H9 (cell line): Measurements from ENCODE around the gene NRCAM. TPM values are rescaled to one million over a fixed set of nuclear protein-coding genes. Genes with fewer than 3 reads are reported as not detected.

Experiments
- DNase-seq: peaks from one replicate; pipeline ENCODE4 v3.0.0-alpha.2; 2017
- H2AFZ ChIP-seq: one replicate; pipeline ENCODE4 v1.6.1; 2013; ENCODE audit warnings: mild to moderate bottlenecking, low read length, control low read depth, moderate library complexity
- H2AK5ac ChIP-seq: 2 replicates; pipeline ENCODE4 v1.6.1; 2013; ENCODE audit warnings: low read length, control low read depth, mixed read lengths; ENCODE audit not compliant: insufficient read length
- H2BK120ac ChIP-seq: one replicate; pipeline ENCODE4 v1.6.1; 2013; ENCODE audit warnings: low read depth, mild to moderate bottlenecking, low read length, control low read depth, inconsistent platforms; ENCODE audit not compliant: poor library complexity, severe bottlenecking
- H2BK12ac ChIP-seq: 2 replicates; pipeline ENCODE4 v1.6.1; 2013; ENCODE audit warnings: low read length, control low read depth, mixed read lengths, low read depth; ENCODE audit not compliant: insufficient read length
- H2BK15ac ChIP-seq: 2 replicates; pipeline ENCODE4 v1.6.1; 2013; ENCODE audit warnings: low read depth, low read length, control low read depth
- H2BK20ac ChIP-seq: one replicate; pipeline ENCODE4 v1.6.1; 2013; ENCODE audit warnings: low read depth, mild to moderate bottlenecking, low read length, control low read depth, inconsistent platforms; ENCODE audit not compliant: poor library complexity, severe bottlenecking
- H2BK5ac ChIP-seq: 2 replicates; pipeline ENCODE4 v1.6.1; 2013; ENCODE audit warnings: low read length, control low read depth, mixed read lengths; ENCODE audit not compliant: insufficient read length
- H3K14ac ChIP-seq: 2 replicates; pipeline ENCODE4 v1.6.1; 2013; ENCODE audit warnings: low read length, control low read depth; ENCODE audit not compliant: insufficient read depth
- H3K18ac ChIP-seq: 2 replicates; pipeline ENCODE4 v1.6.1; 2013; ENCODE audit warnings: low read depth, mild to moderate bottlenecking, mixed read lengths, low read length, control low read depth; ENCODE audit not compliant: insufficient read length
- H3K23ac ChIP-seq: 2 replicates; pipeline ENCODE4 v1.6.1; 2013; ENCODE audit warnings: low read length, control low read depth, mixed read lengths, low read depth; ENCODE audit not compliant: insufficient read length
- H3K23me2 ChIP-seq: 2 replicates; pipeline ENCODE4 v1.6.1; 2013; ENCODE audit warnings: low read depth, mild to moderate bottlenecking, mixed read lengths, low read length, control low read depth; ENCODE audit not compliant: insufficient read length, poor library complexity, severe bottlenecking
- H3K27ac ChIP-seq: 2 replicates; pipeline ENCODE4 v1.5.1; 2013; ENCODE audit warnings: low read length, control low read depth, mixed read lengths, low read depth; ENCODE audit not compliant: insufficient read length
- H3K27me3 ChIP-seq: 2 replicates; pipeline ENCODE4 v1.6.1; 2013; ENCODE audit warnings: low read length, control low read depth, inconsistent platforms; ENCODE audit not compliant: insufficient read depth
- H3K4ac ChIP-seq: 2 replicates; pipeline ENCODE4 v1.6.1; 2013; ENCODE audit warnings: low read depth, mild to moderate bottlenecking, control low read depth, inconsistent platforms, low read length, moderate library complexity
- H3K4me1 ChIP-seq: 2 replicates; pipeline ENCODE4 v1.6.1; 2013; ENCODE audit warnings: low read length, control low read depth, inconsistent platforms; ENCODE audit not compliant: insufficient read depth
- H3K4me2 ChIP-seq: 2 replicates; pipeline ENCODE4 v1.6.1; 2013; ENCODE audit warnings: low read length, control low read depth, mixed read lengths; ENCODE audit not compliant: insufficient read length, insufficient read depth
- H3K56ac ChIP-seq: 2 replicates; pipeline ENCODE4 v1.6.1; 2013; ENCODE audit warnings: low read depth, mild to moderate bottlenecking, mixed read lengths, low read length, control low read depth; ENCODE audit not compliant: insufficient read length
- H3K79me1 ChIP-seq: 2 replicates; pipeline ENCODE4 v1.6.1; 2013; ENCODE audit warnings: low read depth, mild to moderate bottlenecking, moderate library complexity, low read length, control low read depth, inconsistent platforms; ENCODE audit not compliant: insufficient read depth, poor library complexity, severe bottlenecking
- H3K79me2 ChIP-seq: 2 replicates; pipeline ENCODE4 v1.6.1; 2013; ENCODE audit warnings: low read length, control low read depth, inconsistent platforms; ENCODE audit not compliant: insufficient read depth
- H3K9ac ChIP-seq: 2 replicates; pipeline ENCODE4 v1.6.1; 2013; ENCODE audit warnings: low read length, control low read depth, mixed read lengths; ENCODE audit not compliant: insufficient read length; ENCODE audit errors: extremely low read depth
- H3K9me3 ChIP-seq: one replicate; pipeline ENCODE4 v1.6.1; 2013; ENCODE audit warnings: low read depth, low read length, inconsistent platforms; ENCODE audit not compliant: control insufficient read depth
- H3T11ph ChIP-seq: one replicate; pipeline ENCODE4 v1.6.1; 2013; ENCODE audit warnings: mild to moderate bottlenecking, low read length, control low read depth, inconsistent platforms
- H4K20me1 ChIP-seq: one replicate; pipeline ENCODE4 v1.6.1; 2013; ENCODE audit not compliant: control insufficient read depth, insufficient read length, insufficient read depth
- H4K5ac ChIP-seq: 2 replicates; pipeline ENCODE4 v1.6.1; 2013; ENCODE audit warnings: low read depth, mild to moderate bottlenecking, mixed read lengths, low read length, control low read depth; ENCODE audit not compliant: insufficient read length
- H4K8ac ChIP-seq: replicated peaks from 2 replicates; pipeline ENCODE4 v1.6.1; 2013; ENCODE audit warnings: low read length, control low read depth, mixed read lengths, low read depth; ENCODE audit not compliant: insufficient read length
- H4K91ac ChIP-seq: 2 replicates; pipeline ENCODE4 v1.6.1; 2013; ENCODE audit warnings: low read depth, mild to moderate bottlenecking, moderate library complexity, mixed read lengths, low read length, control low read depth; ENCODE audit not compliant: insufficient read length
- H3K27ac Mint-ChIP-seq, 3 experiments: 2 replicates in 2 of 3; 3 replicates in 1 of 3; pipeline ENCODE4 v1.8.0; 2020 to 2021; ENCODE audit warnings: mixed read lengths in 3 of 3, mild to moderate bottlenecking in 1 of 3, moderate library complexity in 1 of 3
- H3K27me3 Mint-ChIP-seq: 2 replicates; pipeline ENCODE4 v1.8.0; 2021; ENCODE audit warnings: low read depth, mild to moderate bottlenecking, moderate library complexity, mixed read lengths
- H3K36me3 Mint-ChIP-seq, 3 experiments: 2 replicates in 2 of 3; 3 replicates in 1 of 3; pipeline ENCODE4 v1.8.0; 2020 to 2021; ENCODE audit warnings: low read depth in 3 of 3, mixed read lengths in 3 of 3; ENCODE audit not compliant: insufficient read depth in 1 of 3
- H3K4me1 Mint-ChIP-seq, 2 experiments: 2 replicates each; pipeline ENCODE4 v1.8.0; 2020; ENCODE audit warnings: mixed read lengths in 2 of 2
- H3K4me3 Mint-ChIP-seq, 2 experiments: 2 replicates in 1 of 2; 3 replicates in 1 of 2; pipeline ENCODE4 v1.8.0; 2020 to 2021; ENCODE audit warnings: mild to moderate bottlenecking in 2 of 2, mixed read lengths in 2 of 2, moderate library complexity in 1 of 2
- H3K9me3 Mint-ChIP-seq, 2 experiments: 2 replicates in 1 of 2; 3 replicates in 1 of 2; pipeline ENCODE4 v1.8.0; 2020; ENCODE audit warnings: mild to moderate bottlenecking in 2 of 2, mixed read lengths in 2 of 2, moderate library complexity in 1 of 2
- WGBS: extraction: QIAGEN DNeasy Blood & Tissue Kit; methylation state at CpG from one replicate; pipeline ENCODE4 v1.1.7; 2013; ENCODE audit warnings: missing lambda C conversion rate, low lambda C conversion rate, mixed read lengths; ENCODE audit not compliant: insufficient read length; ENCODE audit errors: extremely low coverage; 5-methylcytosine and 5-hydroxymethylcytosine counted together
- total RNA-seq: library from RNA; stranded (reverse); gene quantifications from 2 replicates; pipeline ENCODE4 v1.2.1, GENCODE V29; 2021
- TF ChIP-seq, protein P1 (sequence below): fragments of 200-600 bp; sonication (generic); conservative IDR thresholded peaks from 3 replicates; pipeline ENCODE4 v1.8.0; 2021; ENCODE audit warnings: antibody characterized with exemption, mild to moderate bottlenecking

The NRCAM gene
- total RNA-seq, 1 experiment from 2014 or later, result 2.3 TPM

DNA sequence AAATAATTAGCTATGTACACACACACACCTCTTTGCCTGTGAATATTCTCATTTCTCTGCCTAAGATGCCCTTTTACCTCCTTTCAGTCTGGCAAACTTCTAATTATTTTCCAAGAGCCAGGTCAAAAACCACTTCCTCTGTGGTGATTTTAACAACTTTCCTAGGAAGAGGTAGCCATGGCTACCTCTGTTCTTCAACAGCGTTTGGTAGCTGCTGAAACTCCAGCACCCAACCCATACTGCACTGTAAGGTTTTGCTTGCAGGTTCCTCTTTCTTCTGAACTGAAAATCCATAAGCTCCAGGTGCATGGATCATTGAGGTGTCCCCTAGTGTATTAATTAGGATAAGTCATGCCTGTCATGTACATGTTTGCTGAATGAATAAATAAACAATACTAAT, 25.6 kb downstream of the NRCAM start:
- Histone ChIP-seq H3K18ac (no peak overlapping the region), H3T11ph (no peak overlapping the region), H4K5ac (no peak overlapping the region), H3K4me1 (no peaks in the 10 kb centered on the region), H3K9ac (no peak overlapping the region), H2AFZ (no peak overlapping the region), H4K20me1 (no peaks in the 10 kb centered on the region), H3K79me1 (no peaks in the 10 kb centered on the region), H3K56ac (no peak overlapping the region), H3K79me2 (no peaks in the 10 kb centered on the region), H4K91ac (no peak overlapping the region), H2BK120ac (no peak overlapping the region), H3K27me3 (no peaks in the 10 kb centered on the region), H3K23ac (no peak overlapping the region), H3K14ac (no peak overlapping the region), H2BK5ac (no peak overlapping the region), H4K8ac (no peak overlapping the region), H2AK5ac (no peak overlapping the region), H3K4me2 (no peak overlapping the region), H3K4ac (no peak overlapping the region), H2BK20ac (no peak overlapping the region), H3K9me3 (no peaks in the 10 kb centered on the region), H3K23me2 (no peaks in the 10 kb centered on the region), H2BK15ac (no peak overlapping the region), H2BK12ac (no peak overlapping the region), H3K27ac (no peak overlapping the region)
- TF ChIP-seq, protein P1, sequence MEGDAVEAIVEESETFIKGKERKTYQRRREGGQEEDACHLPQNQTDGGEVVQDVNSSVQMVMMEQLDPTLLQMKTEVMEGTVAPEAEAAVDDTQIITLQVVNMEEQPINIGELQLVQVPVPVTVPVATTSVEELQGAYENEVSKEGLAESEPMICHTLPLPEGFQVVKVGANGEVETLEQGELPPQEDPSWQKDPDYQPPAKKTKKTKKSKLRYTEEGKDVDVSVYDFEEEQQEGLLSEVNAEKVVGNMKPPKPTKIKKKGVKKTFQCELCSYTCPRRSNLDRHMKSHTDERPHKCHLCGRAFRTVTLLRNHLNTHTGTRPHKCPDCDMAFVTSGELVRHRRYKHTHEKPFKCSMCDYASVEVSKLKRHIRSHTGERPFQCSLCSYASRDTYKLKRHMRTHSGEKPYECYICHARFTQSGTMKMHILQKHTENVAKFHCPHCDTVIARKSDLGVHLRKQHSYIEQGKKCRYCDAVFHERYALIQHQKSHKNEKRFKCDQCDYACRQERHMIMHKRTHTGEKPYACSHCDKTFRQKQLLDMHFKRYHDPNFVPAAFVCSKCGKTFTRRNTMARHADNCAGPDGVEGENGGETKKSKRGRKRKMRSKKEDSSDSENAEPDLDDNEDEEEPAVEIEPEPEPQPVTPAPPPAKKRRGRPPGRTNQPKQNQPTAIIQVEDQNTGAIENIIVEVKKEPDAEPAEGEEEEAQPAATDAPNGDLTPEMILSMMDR, result no peak
- Mint-ChIP-seq H3K36me3 (peaks cover 0 to 7% (median 2%) of the 10 kb centered on the region in 3 experiments; a peak in 3 of 7 replicates), H3K27me3 (no peaks in the 10 kb centered on the region), H3K9me3 (peaks cover 6 to 7% of the 10 kb centered on the region in 2 experiments; a peak in 4 of 5 replicates), H3K27ac (no peak overlapping the region), H3K4me3 (no peak overlapping the region), H3K4me1 (no peaks in the 10 kb centered on the region)
- no peak for DNase-seq
- WGBS, result no CpG with 5 or more reads among the region's 1 CpG
